WERI-Rb-1 (cell line): ENCODE results near the gene ACTRT2.

Source experiments
- DNase-seq: peaks from one replicate; pipeline ENCODE4 v3.0.0-alpha.2; 2020
- H3K27ac ChIP-seq: fragments of 250-450 bp; sonication (Bioruptor Pico); 2 replicates; pipeline ENCODE4 v1.5.1; 2020; ENCODE audit warnings: mild to moderate bottlenecking, moderate library complexity
- H3K27me3 ChIP-seq: fragments of 250-450 bp; sonication (Bioruptor Pico); 2 replicates; pipeline ENCODE4 v1.5.1; 2021; ENCODE audit warnings: mild to moderate bottlenecking, low read depth, moderate library complexity; ENCODE audit not compliant: insufficient read depth, severe bottlenecking
- H3K36me3 ChIP-seq: fragments of 250-450 bp; sonication (Bioruptor Pico); 2 replicates; pipeline ENCODE4 v1.5.1; 2020; ENCODE audit warnings: mild to moderate bottlenecking, moderate library complexity
- H3K4me3 ChIP-seq: 2 replicates; pipeline ENCODE4 v1.5.1; 2011; ENCODE audit warnings: low read depth, mild to moderate bottlenecking, control low read depth, low read length
- H3K9me3 ChIP-seq: fragments of 250-450 bp; sonication (Bioruptor Pico); 2 replicates; pipeline ENCODE4 v1.5.1; 2021; ENCODE audit warnings: mild to moderate bottlenecking, moderate library complexity; ENCODE audit not compliant: severe bottlenecking
- CTCF ChIP-seq: IDR thresholded peaks from 2 replicates; pipeline ENCODE4 v1.5.1; 2011; ENCODE audit warnings: low read depth, mild to moderate bottlenecking, control low read depth, inconsistent platforms, low read length

Gene ACTRT2

GRCh38 chr1:3051270-3052268 lies 30.3 kb downstream of the ACTRT2 start:
- Histone ChIP-seq H3K27ac (no peak overlapping the region), H3K4me3 (no peak overlapping the region), H3K9me3 (peaks cover 3% of the 10 kb centered on the region), H3K27me3 (no peaks in the 10 kb centered on the region), H3K36me3 (no peaks in the 10 kb centered on the region)
- TF ChIP-seq CTCF = no peak
- no peak for DNase-seq

- no peak overlapping the region for H3K4me3 ChIP-seq
- no peaks in the 10 kb centered on the region for H3K36me3 ChIP-seq
- H3K9me3 ChIP-seq = peaks cover 3% of the 10 kb centered on the region
- H3K27me3 ChIP-seq = no peaks in the 10 kb centered on the region
- DNase-seq = no peak
- no peak for TF ChIP-seq CTCF
- no peak overlapping the region for H3K27ac ChIP-seq
These were observed 31.2 kb downstream of the ACTRT2 start for GRCh38 chr1:3052501-3052900.

- Histone ChIP-seq H3K36me3 (no peaks in the 10 kb centered on the region), H3K4me3 (no peak overlapping the region), H3K27ac (no peak overlapping the region), H3K27me3 (no peaks in the 10 kb centered on the region), H3K9me3 (peaks cover 3% of the 10 kb centered on the region)
- DNase-seq = no peak
- no peak for TF ChIP-seq CTCF
These were observed 32.2 kb downstream of the ACTRT2 start for GRCh38 chr1:3053366-3053980.

- Histone ChIP-seq H3K36me3 (no peaks in the 10 kb centered on the region), H3K27ac (no peak overlapping the region), H3K9me3 (peaks cover 3% of the 10 kb centered on the region), H3K4me3 (no peak overlapping the region), H3K27me3 (no peaks in the 10 kb centered on the region)
- no peak for TF ChIP-seq CTCF
- DNase-seq = no peak
These were observed 32.7 kb downstream of the ACTRT2 start for GRCh38 chr1:3053986-3054385.

- Histone ChIP-seq H3K9me3 (peaks cover 3% of the 10 kb centered on the region), H3K27me3 (no peaks in the 10 kb centered on the region), H3K4me3 (no peak overlapping the region), H3K36me3 (no peaks in the 10 kb centered on the region), H3K27ac (no peak overlapping the region)
- no peak for TF ChIP-seq CTCF
- DNase-seq = peak; percentile 4
These were observed 33.2 kb downstream of the ACTRT2 start for GRCh38 chr1:3054474-3054873.
